ENCODE results near the gene ZNF189.

ZNF189 gene

DNA sequence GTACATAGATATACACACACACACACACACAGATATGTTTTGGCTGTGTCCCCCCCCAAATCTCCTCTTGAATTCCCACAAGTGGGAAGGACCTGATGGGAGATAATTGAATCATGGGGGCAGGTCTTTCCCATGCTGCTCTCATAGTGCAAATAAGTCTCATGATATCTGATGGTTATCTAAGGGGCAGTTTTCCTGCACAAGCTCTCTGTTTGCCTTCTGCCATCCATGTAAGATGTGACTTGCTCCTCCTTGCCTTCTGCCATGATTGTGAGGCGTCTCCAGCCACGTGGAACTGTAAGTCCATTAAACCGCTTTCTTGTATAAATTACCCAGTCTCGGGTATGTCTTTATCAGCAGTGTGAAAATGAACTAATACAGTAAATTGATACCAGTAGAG is 52.8 kb downstream of the ZNF189 start:
- H3K4me1 ChIP-seq (ENCODE audit: control insufficient read depth, insufficient read depth, low read length), result peaks cover 3% of the 10 kb centered on the region
- H3K36me3 ChIP-seq (ENCODE audit: control insufficient read depth in 2 of 2, insufficient read depth in 2 of 2, low read length in 2 of 2), result no peaks in the 10 kb centered on the region
- no peaks in the 10 kb centered on the region for H3K27me3 ChIP-seq (ENCODE audit: control insufficient read depth in 1 of 2, insufficient read depth in 2 of 2, low read length in 2 of 2)
- H3K9me3 ChIP-seq (ENCODE audit: control insufficient read depth in 2 of 2, low read length in 2 of 2), result no peaks in the 10 kb centered on the region
- no peak overlapping the region for H3K27ac ChIP-seq (ENCODE audit: low read length)
- no peak overlapping the region for H3K9ac ChIP-seq (ENCODE audit: low read length in 2 of 2)
- H3K4me3 ChIP-seq (ENCODE audit: low read length in 2 of 2), result no peak overlapping the region

DNA sequence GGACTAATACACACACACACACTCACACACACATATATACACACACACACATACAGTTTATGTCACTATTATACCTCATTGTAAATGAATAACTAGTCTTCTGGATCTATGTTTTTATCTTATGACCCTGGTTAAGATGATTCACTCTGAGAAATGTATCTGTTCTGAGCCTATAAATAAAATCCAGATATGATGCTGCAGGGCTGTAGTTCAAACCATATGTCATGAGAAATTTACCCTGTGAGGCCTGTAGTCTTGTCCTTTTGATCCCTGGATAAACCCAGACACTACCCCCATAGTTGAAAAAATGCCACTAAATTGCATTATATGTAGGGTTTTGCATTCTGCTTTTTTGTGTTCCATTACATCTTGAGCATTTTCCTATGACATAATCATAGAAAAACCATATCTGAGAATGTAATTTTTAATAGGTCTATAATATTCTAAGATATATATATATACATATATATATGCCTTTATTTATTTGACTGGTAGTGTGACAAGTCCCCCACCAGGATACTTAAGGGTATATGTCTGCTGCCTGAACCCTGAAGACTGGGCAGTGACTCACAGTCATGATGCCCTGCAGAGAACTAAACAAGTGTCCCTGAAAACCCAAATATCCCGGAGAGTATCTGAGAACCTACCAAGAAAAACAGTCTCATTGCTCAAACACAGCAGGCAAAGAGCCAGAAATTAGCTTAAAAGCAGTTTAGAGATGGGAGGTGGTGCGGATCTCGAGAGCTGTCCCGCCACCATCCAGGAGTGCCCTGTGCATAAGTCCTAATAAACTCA is 55.3 kb downstream of the ZNF189 start:
- Histone ChIP-seq H3K27ac (ENCODE audit: low read length) (no peak overlapping the region), H3K9me3 (ENCODE audit: control insufficient read depth in 2 of 2, low read length in 2 of 2) (no peaks in the 10 kb centered on the region), H3K36me3 (ENCODE audit: control insufficient read depth in 2 of 2, insufficient read depth in 2 of 2, low read length in 2 of 2) (no peaks in the 10 kb centered on the region), H3K27me3 (ENCODE audit: control insufficient read depth in 1 of 2, insufficient read depth in 2 of 2, low read length in 2 of 2) (no peaks in the 10 kb centered on the region), H3K4me3 (ENCODE audit: low read length in 2 of 2) (no peak overlapping the region), H3K9ac (ENCODE audit: low read length in 2 of 2) (no peak overlapping the region), H3K4me1 (ENCODE audit: control insufficient read depth, insufficient read depth, low read length) (peaks cover 3% of the 10 kb centered on the region)

DNA sequence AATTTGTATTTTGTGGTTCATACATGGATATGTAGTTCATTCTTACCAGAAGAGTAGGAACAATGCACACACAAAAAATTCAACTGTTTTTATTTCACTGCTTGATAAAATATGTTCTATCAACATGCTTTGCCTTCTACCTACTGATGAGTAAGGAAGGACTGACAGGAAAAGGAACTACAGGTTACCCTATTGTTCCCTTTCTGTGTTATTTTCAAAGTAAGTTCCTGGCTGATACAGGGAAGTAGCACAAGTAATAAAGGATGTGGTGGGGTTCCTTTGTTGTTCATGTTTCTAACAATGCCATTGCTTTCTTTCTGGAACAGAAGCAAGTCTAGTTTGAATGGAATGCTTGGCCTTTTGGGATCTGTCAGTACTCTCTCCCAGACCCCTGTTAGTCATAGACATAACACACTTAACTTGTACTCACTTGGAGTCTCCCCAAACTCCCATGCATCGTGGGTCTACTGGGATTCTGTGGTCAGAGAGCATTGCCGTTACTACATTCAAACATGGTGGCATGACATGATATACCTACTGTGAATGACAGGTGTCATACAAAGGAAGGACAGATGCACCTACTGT is 57.1 kb downstream of the ZNF189 start:
- H3K4me3 ChIP-seq (ENCODE audit: low read length in 2 of 2), result no peak overlapping the region
- H3K9ac ChIP-seq (ENCODE audit: low read length in 2 of 2), result no peak overlapping the region
- no peaks in the 10 kb centered on the region for H3K4me1 ChIP-seq (ENCODE audit: control insufficient read depth, insufficient read depth, low read length)
- H3K27me3 ChIP-seq (ENCODE audit: control insufficient read depth in 1 of 2, insufficient read depth in 2 of 2, low read length in 2 of 2), result no peaks in the 10 kb centered on the region
- H3K36me3 ChIP-seq (ENCODE audit: control insufficient read depth in 2 of 2, insufficient read depth in 2 of 2, low read length in 2 of 2), result no peaks in the 10 kb centered on the region
- H3K9me3 ChIP-seq (ENCODE audit: control insufficient read depth in 2 of 2, low read length in 2 of 2), result no peaks in the 10 kb centered on the region
- no peak overlapping the region for H3K27ac ChIP-seq (ENCODE audit: low read length)

DNA sequence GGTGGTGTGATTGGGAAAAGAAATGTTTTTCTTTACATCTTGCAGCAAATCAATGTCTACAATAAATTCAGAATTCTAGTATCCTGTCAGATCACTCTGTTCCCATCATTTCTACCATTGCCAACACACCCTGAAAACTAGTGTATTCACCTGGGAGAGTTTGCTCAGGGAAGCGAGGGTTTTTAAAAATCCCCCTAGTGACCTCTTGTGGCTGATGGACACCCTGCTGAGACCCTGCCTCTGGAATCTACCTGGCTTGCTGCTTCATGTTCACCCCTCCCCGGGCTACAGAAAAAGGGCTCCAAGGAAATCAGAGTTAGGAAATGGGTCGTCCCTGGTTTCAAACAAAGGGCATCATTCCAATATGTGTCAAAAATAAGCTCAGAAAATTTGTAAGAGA is 58.4 kb downstream of the ZNF189 start:
- Histone ChIP-seq H3K27ac (ENCODE audit: low read length) (no peak overlapping the region), H3K27me3 (ENCODE audit: control insufficient read depth in 1 of 2, insufficient read depth in 2 of 2, low read length in 2 of 2) (no peaks in the 10 kb centered on the region), H3K4me1 (ENCODE audit: control insufficient read depth, insufficient read depth, low read length) (no peaks in the 10 kb centered on the region), H3K36me3 (ENCODE audit: control insufficient read depth in 2 of 2, insufficient read depth in 2 of 2, low read length in 2 of 2) (no peaks in the 10 kb centered on the region), H3K4me3 (ENCODE audit: low read length in 2 of 2) (no peak overlapping the region), H3K9me3 (ENCODE audit: control insufficient read depth in 2 of 2, low read length in 2 of 2) (no peaks in the 10 kb centered on the region), H3K9ac (ENCODE audit: low read length in 2 of 2) (no peak overlapping the region)

DNA sequence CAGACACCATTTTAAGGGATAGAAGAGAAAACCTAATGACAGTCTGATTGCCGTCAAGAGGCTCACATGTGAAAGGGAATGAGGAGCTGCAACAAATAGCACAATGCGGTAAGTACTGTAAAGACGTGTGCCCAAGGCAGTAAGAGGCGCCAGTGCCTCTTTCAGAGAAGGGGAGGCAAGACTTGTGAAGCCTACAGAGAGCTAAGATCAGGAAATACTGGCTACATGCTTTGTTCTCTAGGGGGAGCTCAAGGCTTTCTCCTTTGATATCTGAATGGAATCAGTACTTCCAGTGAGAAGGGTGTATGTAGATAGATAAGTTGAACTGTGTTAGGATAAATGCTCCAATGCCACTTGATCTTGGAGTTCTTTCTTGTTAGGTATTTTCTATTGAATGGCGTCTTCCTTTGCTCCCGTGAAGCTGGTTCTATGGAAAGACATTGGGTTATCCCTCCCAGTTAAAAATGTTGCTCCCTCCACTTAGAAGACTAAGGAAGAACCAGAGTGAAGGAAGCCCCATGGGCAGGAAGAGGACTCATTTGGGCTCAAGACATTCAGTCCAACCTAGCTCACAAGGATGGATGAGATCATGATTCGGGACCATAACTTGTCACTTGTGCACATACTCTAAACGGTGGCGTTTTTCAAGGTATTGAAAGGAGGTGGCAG is 60.4 kb downstream of the ZNF189 start:
- Histone ChIP-seq H3K27ac (ENCODE audit: low read length) (no peak overlapping the region), H3K4me1 (ENCODE audit: control insufficient read depth, insufficient read depth, low read length) (no peaks in the 10 kb centered on the region), H3K9me3 (ENCODE audit: control insufficient read depth in 2 of 2, low read length in 2 of 2) (no peaks in the 10 kb centered on the region), H3K27me3 (ENCODE audit: control insufficient read depth in 1 of 2, insufficient read depth in 2 of 2, low read length in 2 of 2) (peaks cover 0 to 3% of the 10 kb centered on the region in 2 donors), H3K4me3 (ENCODE audit: low read length in 2 of 2) (no peak overlapping the region), H3K36me3 (ENCODE audit: control insufficient read depth in 2 of 2, insufficient read depth in 2 of 2, low read length in 2 of 2) (no peaks in the 10 kb centered on the region), H3K9ac (ENCODE audit: low read length in 2 of 2) (no peak overlapping the region)

All from stomach smooth muscle (tissue), 2 donors.